Endothelial cell of umbilical vein (primary cell): Measurements from ENCODE around the gene FBXL4. TPM values are rescaled to one million over a fixed set of nuclear protein-coding genes. Genes with fewer than 3 reads are reported as not detected.

Experiments used
- BruUV-seq: library from RNA; stranded (reverse); fragments of 400-500 nt; replicated peaks from 2 replicates; lab custom pipeline; 2021; lab: Mats Ljungman, UMichigan
- CTCF ChIA-PET: fragments of 300-600, 350-600 bp; sonication (Branson Sonifier 250); formaldehyde crosslinking; loops from one replicate; lab custom pipeline; 2021; ENCODE audit warnings: antibody characterized with exemption, inconsistent platforms; lab: Charles Lee
- POLR2A ChIA-PET: fragments of 300-600, 350-600 bp; sonication (Branson Sonifier 250); formaldehyde crosslinking; loops from one replicate; lab custom pipeline; 2021; ENCODE audit warnings: antibody characterized with exemption, inconsistent platforms; lab: Charles Lee
- DNase-seq: peaks from one replicate; pipeline ENCODE4 v3.0.0-alpha.2; 2011; ENCODE audit warnings: low read depth, low spot score
- FAIRE-seq: peaks from 2 replicates; lab custom pipeline; 2011; peaks lifted over from hg19 to GRCh38; lab: Jason Lieb, UNC
- H2AFZ ChIP-seq: 2 replicates; pipeline ENCODE4 v1.6.0; 2012; ENCODE audit warnings: low read depth, low read length, control low read depth, inconsistent platforms
- H3K27ac ChIP-seq: 2 replicates; pipeline ENCODE4 v1.5.1; 2011; ENCODE audit warnings: low read depth, mild to moderate bottlenecking, control low read depth, low read length, moderate library complexity; ENCODE audit not compliant: insufficient read depth
- H3K27me3 ChIP-seq, 2 experiments: 2 replicates each; pipeline versions ENCODE4 v1.6.0 to v1.6.1; 2011; ENCODE audit warnings: low read length in 2 of 2, mixed read lengths in 1 of 2; ENCODE audit not compliant: control insufficient read depth in 2 of 2, insufficient read depth in 2 of 2
- H3K36me3 ChIP-seq, 2 experiments: 2 replicates in 1 of 2; 3 replicates in 1 of 2; pipeline ENCODE4 v1.5.1; 2011; ENCODE audit warnings: low read length in 2 of 2, mild to moderate bottlenecking in 1 of 2, moderate library complexity in 1 of 2; ENCODE audit not compliant: control insufficient read depth in 2 of 2, insufficient read depth in 2 of 2; ENCODE audit errors: extremely low read depth in 1 of 2
- H3K4me1 ChIP-seq: 3 replicates; pipeline ENCODE4 v1.5.1; 2011; ENCODE audit warnings: mild to moderate bottlenecking, low read length; ENCODE audit not compliant: control insufficient read depth, insufficient read depth; ENCODE audit errors: extremely low read depth
- H3K4me2 ChIP-seq: 2 replicates; pipeline ENCODE4 v1.6.1; 2011; ENCODE audit warnings: low read length, control low read depth, mixed read lengths; ENCODE audit not compliant: insufficient read depth
- H3K4me3 ChIP-seq, 3 experiments: fragments of 200-600 bp in 1 of 3; sonication (generic), shearing (Covaris generic) in 1 of 3; replicated peaks in 1 of 3; 2 replicates each; pipeline ENCODE4 v1.5.1; 2011 to 2016; ENCODE audit warnings: control low read depth in 3 of 3, low read length in 3 of 3, mild to moderate bottlenecking in 2 of 3, inconsistent platforms in 1 of 3, low read depth in 1 of 3, moderate library complexity in 1 of 3; ENCODE audit not compliant: insufficient read depth in 1 of 3
- H3K79me2 ChIP-seq: 2 replicates; pipeline ENCODE4 v1.6.0; 2012; ENCODE audit warnings: low read length, inconsistent platforms; ENCODE audit not compliant: control insufficient read depth, insufficient read depth
- H3K9ac ChIP-seq: replicated peaks from 2 replicates; pipeline ENCODE3; 2011; ENCODE audit warnings: low read length, control low read depth; ENCODE audit not compliant: insufficient read depth; ENCODE audit errors: extremely low read depth
- H3K9me1 ChIP-seq: replicated peaks from 3 replicates; pipeline ENCODE4 v1.6.0; 2011; ENCODE audit warnings: mild to moderate bottlenecking, low read length; ENCODE audit not compliant: control insufficient read depth, insufficient read depth; ENCODE audit errors: extremely low read depth
- H3K9me3 ChIP-seq: replicated peaks from 2 replicates; pipeline ENCODE4 v1.5.1; 2012; ENCODE audit warnings: low read length, inconsistent platforms; ENCODE audit not compliant: control insufficient read depth, insufficient read depth
- H4K20me1 ChIP-seq: replicated peaks from 2 replicates; pipeline ENCODE3; 2011; ENCODE audit warnings: mild to moderate bottlenecking, low read length; ENCODE audit not compliant: control insufficient read depth, insufficient read depth; ENCODE audit errors: extremely low read depth
- EZH2 ChIP-seq: IDR thresholded peaks from 2 replicates; pipeline ENCODE4 v1.6.1; 2012; ENCODE audit warnings: borderline replicate concordance, low read depth, mild to moderate bottlenecking, moderate library complexity, low read length, inconsistent platforms; ENCODE audit not compliant: severe bottlenecking
- FOS ChIP-seq: IDR thresholded peaks from 2 replicates; pipeline ENCODE4 v1.6.1; 2011; ENCODE audit warnings: mild to moderate bottlenecking, low read length, moderate library complexity, borderline replicate concordance; ENCODE audit not compliant: insufficient read depth
- GATA2 ChIP-seq: IDR thresholded peaks from 2 replicates; pipeline ENCODE4 v1.7.0; 2011; ENCODE audit warnings: low read depth, mild to moderate bottlenecking, moderate library complexity, mixed read lengths, low read length; ENCODE audit not compliant: insufficient read length, insufficient read depth
- JUN ChIP-seq: IDR thresholded peaks from 2 replicates; pipeline ENCODE4 v1.6.1; 2011; ENCODE audit warnings: borderline replicate concordance, low read depth; ENCODE audit not compliant: insufficient read length, insufficient read depth
- MYC ChIP-seq: IDR thresholded peaks from one replicate; pipeline ENCODE4 v1.6.1; 2011; ENCODE audit warnings: mild to moderate bottlenecking, low read depth, low read length
- POLR2A ChIP-seq: IDR thresholded peaks from 2 replicates; pipeline ENCODE4 v1.6.1; 2012; ENCODE audit warnings: low read depth, mild to moderate bottlenecking, control low read depth, low read length
- POLR2AphosphoS5 ChIP-seq: IDR thresholded peaks from 2 replicates; pipeline ENCODE4 v1.6.1; 2012; ENCODE audit warnings: low read depth, mild to moderate bottlenecking, control low read depth, low read length, moderate library complexity; ENCODE audit not compliant: insufficient read depth
- dilution Hi-C: fragments of 300-500 bp; cut with MboI; formaldehyde crosslinking; loops from one replicate; pipeline ENCODE4 v1.15.0; 2019; ENCODE audit warnings: low sequenced_read_pairs; ENCODE audit not compliant: extremely low pct_ligation_motif_present
- intact Hi-C: fragments of 100-400 bp; cut with micrococcal nuclease; formaldehyde crosslinking; loops from one replicate; pipeline ENCODE4 v1.10.0; 2022
- polyA plus RNA-seq, 4 experiments: library from polyadenylated mRNA; depleted of rRNA in 3 of 4; stranded (reverse) in 3 of 4; unstranded in 1 of 4; fragments of >200 nt; gene quantifications; 2 replicates each; pipeline versions ENCODE4 v1.2.1 to v1.2.3, GENCODE V29; 2011 to 2012; ENCODE audit warnings: missing spikeins in 1 of 4
- total RNA-seq: library from RNA; stranded (reverse); gene quantifications from 2 replicates; pipeline ENCODE4 v1.2.3, GENCODE V29; 2021
- TF ChIP-seq, protein P1 (sequence below): IDR thresholded peaks from 2 replicates; pipeline ENCODE4 v1.6.1; 2011; ENCODE audit not compliant: insufficient read depth, insufficient read length
- TF ChIP-seq, protein P2 (sequence below), 2 donors: IDR thresholded peaks; 1 replicate in 1 of 2; 2 replicates in 1 of 2; pipeline ENCODE4 v1.5.1; 2011; ENCODE audit warnings: low read length in 2 of 2, mild to moderate bottlenecking in 2 of 2, moderate library complexity in 2 of 2, control low read depth in 1 of 2, inconsistent platforms in 1 of 2, low read depth in 1 of 2; ENCODE audit not compliant: insufficient read depth in 1 of 2; ENCODE audit errors: extremely low read depth in 1 of 2

Gene FBXL4
- total and polyA plus RNA-seq, 2 donors (not counting 3 experiments of a cell fraction or from before 2014, with no cell fraction given), result 7.0 to 9.8 TPM

DNA sequence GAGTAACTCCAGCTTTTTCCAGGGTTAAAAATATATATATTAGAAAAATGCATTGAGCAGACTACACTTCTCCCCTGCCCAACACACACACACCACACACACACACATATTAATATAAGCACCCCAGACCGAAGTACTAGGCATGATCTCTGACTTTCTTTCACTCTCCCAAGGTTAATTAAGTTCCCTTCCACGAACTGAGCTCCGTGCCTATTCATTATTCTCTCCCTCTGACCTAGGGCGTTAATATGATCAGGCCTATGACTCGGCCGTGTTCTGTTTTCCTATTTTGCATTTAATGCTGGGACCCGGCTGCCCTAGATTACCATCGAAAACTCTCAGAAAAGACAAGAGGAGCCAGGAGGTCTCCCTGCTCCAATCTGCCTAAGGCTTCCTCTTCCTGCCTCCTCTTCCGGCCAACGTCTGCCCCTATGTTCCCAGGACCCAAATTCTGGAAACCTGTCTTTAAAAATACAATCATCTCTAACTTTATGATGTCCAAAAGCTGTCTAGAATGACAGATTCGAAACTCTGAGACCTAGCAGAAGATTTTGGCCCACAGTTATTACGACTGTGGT, 119.4 kb downstream of the FBXL4 start:
- Histone ChIP-seq H3K9ac (no peak overlapping the region), H3K27me3 (peaks cover 92 to 96% of the 10 kb centered on the region in 2 experiments), H3K36me3 (no peaks in the 10 kb centered on the region), H3K4me2 (no peak overlapping the region), H3K79me2 (no peaks in the 10 kb centered on the region), H3K4me3 (no peak overlapping the region), H3K9me3 (no peaks in the 10 kb centered on the region), H3K9me1 (no peaks in the 10 kb centered on the region), H3K27ac (no peak overlapping the region), H2AFZ (no peak overlapping the region), H3K4me1 (peaks cover 5% of the 10 kb centered on the region), H4K20me1 (no peaks in the 10 kb centered on the region)
- dilution Hi-C loops, result no loop called here
- BruUV-seq, result no TSS peak
- intact Hi-C loops, result no loop called here
- TF ChIP-seq, protein P1, sequence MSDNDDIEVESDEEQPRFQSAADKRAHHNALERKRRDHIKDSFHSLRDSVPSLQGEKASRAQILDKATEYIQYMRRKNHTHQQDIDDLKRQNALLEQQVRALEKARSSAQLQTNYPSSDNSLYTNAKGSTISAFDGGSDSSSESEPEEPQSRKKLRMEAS, result no peak
- no peak for TF ChIP-seq POLR2A
- TF ChIP-seq EZH2, result no peak
- TF ChIP-seq JUN, result no peak
- no peak for TF ChIP-seq FOS
- no peak for TF ChIP-seq GATA2
- TF ChIP-seq, protein P2, sequence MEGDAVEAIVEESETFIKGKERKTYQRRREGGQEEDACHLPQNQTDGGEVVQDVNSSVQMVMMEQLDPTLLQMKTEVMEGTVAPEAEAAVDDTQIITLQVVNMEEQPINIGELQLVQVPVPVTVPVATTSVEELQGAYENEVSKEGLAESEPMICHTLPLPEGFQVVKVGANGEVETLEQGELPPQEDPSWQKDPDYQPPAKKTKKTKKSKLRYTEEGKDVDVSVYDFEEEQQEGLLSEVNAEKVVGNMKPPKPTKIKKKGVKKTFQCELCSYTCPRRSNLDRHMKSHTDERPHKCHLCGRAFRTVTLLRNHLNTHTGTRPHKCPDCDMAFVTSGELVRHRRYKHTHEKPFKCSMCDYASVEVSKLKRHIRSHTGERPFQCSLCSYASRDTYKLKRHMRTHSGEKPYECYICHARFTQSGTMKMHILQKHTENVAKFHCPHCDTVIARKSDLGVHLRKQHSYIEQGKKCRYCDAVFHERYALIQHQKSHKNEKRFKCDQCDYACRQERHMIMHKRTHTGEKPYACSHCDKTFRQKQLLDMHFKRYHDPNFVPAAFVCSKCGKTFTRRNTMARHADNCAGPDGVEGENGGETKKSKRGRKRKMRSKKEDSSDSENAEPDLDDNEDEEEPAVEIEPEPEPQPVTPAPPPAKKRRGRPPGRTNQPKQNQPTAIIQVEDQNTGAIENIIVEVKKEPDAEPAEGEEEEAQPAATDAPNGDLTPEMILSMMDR (IDR thresholded peaks at IDR 0.05; ENCODE audit: extremely low read depth in 1 of 2, insufficient read depth in 1 of 2, low read depth in 1 of 2, low read length in 2 of 2), result no peak
- TF ChIP-seq POLR2AphosphoS5, result no peak
- no peak for TF ChIP-seq MYC
- CTCF ChIA-PET, result interaction anchor here (0.8 kb wide), 1 partner anchor 291 kb away, joined by 3 read pairs; no protein-coding TSS in a partner anchor
- FAIRE-seq (no peak), DNase-seq (no peak)
- POLR2A ChIA-PET, result no interaction called here
